ENCODE measurements around the gene PPP2R3B. TPM values are rescaled to one million over a fixed set of nuclear protein-coding genes. Genes with fewer than 3 reads are reported as not detected.

The PPP2R3B gene
- polyA plus RNA-seq, 1 donor from 2014 or later: 41.7 TPM

- H3K9ac ChIP-seq (ENCODE audit: low read length): no peak overlapping the region
- H3F3A ChIP-seq (ENCODE audit: insufficient read depth, low read length, poor library complexity, severe bottlenecking): no peaks in the 10 kb centered on the region
- H3K4me2 ChIP-seq (ENCODE audit: low read length): no peak overlapping the region
- H3K27ac ChIP-seq (ENCODE audit: low read length): no peak overlapping the region
- no peaks in the 10 kb centered on the region for H3K36me3 ChIP-seq (ENCODE audit: insufficient read depth, low read length)
- H3K79me2 ChIP-seq (replicated peaks; ENCODE audit: insufficient read depth, low read length): no peaks in the 10 kb centered on the region
- no peak overlapping the region for H3K4me3 ChIP-seq (ENCODE audit: low read length)
- peaks cover 8% of the 10 kb centered on the region for H3K9me3 ChIP-seq (ENCODE audit: low read length)
- H4K20me1 ChIP-seq (ENCODE audit: insufficient read depth): no peaks in the 10 kb centered on the region
- no peak overlapping the region for H2AFZ ChIP-seq (ENCODE audit: low read depth, low read length)
- no peaks in the 10 kb centered on the region for H3K9me2 ChIP-seq (ENCODE audit: insufficient read depth, low read length)
- TF ChIP-seq EP300 (conservative IDR thresholded peaks at IDR 0.05; ENCODE audit: poor library complexity, severe bottlenecking): no peak
- TF ChIP-seq EZH2 (IDR thresholded peaks at IDR 0.05; ENCODE audit: borderline replicate concordance, insufficient read depth, low read length, poor library complexity, severe bottlenecking): no peak
- TF ChIP-seq TAF1 (IDR thresholded peaks at IDR 0.05; ENCODE audit: low read depth): no peak
- TF ChIP-seq RAD21 (conservative IDR thresholded peaks at IDR 0.05): no peak
- no peak for TF ChIP-seq SMC3 (conservative IDR thresholded peaks at IDR 0.05; ENCODE audit: poor library complexity)
- no peak for TF ChIP-seq MXI1 (conservative IDR thresholded peaks at IDR 0.05; ENCODE audit: poor library complexity, severe bottlenecking)
- peaks cover 10% of the 10 kb centered on the region for H3K27me3 ChIP-seq (ENCODE audit: insufficient read depth, low read depth, low read length)
These were observed 18.8 kb downstream of the PPP2R3B start for GRCh38 chrX:367866-368265.

DNA sequence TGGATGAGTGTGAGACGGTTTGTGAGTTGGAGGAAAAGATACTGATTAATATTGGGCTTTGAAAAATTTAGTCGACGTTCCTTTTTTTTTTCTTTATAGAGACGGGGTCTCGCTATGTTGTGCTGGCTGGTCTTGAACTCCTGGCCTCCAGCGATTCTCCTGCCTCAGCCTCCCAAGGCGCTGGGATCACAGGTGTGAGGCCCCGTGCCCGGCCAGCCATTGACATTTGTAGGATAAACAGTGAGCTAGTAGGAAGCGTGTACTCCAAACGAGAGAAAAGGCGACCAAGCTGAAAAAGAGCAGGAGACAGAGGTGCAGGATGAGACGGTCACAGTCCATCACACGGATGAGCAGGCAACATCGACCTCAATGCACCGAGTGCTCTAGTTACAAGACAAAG lies 19.4 kb downstream of the PPP2R3B start:
- no peaks in the 10 kb centered on the region for H3F3A ChIP-seq (ENCODE audit: insufficient read depth, low read length, poor library complexity, severe bottlenecking)
- H3K9ac ChIP-seq (ENCODE audit: low read length): no peak overlapping the region
- H3K27me3 ChIP-seq (ENCODE audit: insufficient read depth, low read depth, low read length): peaks cover 5% of the 10 kb centered on the region
- H3K36me3 ChIP-seq (ENCODE audit: insufficient read depth, low read length): no peaks in the 10 kb centered on the region
- H3K79me2 ChIP-seq (replicated peaks; ENCODE audit: insufficient read depth, low read length): no peaks in the 10 kb centered on the region
- H2AFZ ChIP-seq (ENCODE audit: low read depth, low read length): no peak overlapping the region
- peaks cover 8% of the 10 kb centered on the region for H3K9me3 ChIP-seq (ENCODE audit: low read length)
- no peaks in the 10 kb centered on the region for H4K20me1 ChIP-seq (ENCODE audit: insufficient read depth)
- H3K4me2 ChIP-seq (ENCODE audit: low read length): no peak overlapping the region
- H3K27ac ChIP-seq (ENCODE audit: low read length): no peak overlapping the region
- no peaks in the 10 kb centered on the region for H3K9me2 ChIP-seq (ENCODE audit: insufficient read depth, low read length)
- H3K4me3 ChIP-seq (ENCODE audit: low read length): no peak overlapping the region
- no peak for TF ChIP-seq SMC3 (conservative IDR thresholded peaks at IDR 0.05; ENCODE audit: poor library complexity)
- no peak for TF ChIP-seq CTCF (IDR thresholded peaks at IDR 0.05; ENCODE audit: poor library complexity, severe bottlenecking)
- TF ChIP-seq EP300 (conservative IDR thresholded peaks at IDR 0.05; ENCODE audit: poor library complexity, severe bottlenecking): no peak
- TF ChIP-seq POLR2AphosphoS5 (IDR thresholded peaks at IDR 0.05): no peak
- TF ChIP-seq, protein P1, sequence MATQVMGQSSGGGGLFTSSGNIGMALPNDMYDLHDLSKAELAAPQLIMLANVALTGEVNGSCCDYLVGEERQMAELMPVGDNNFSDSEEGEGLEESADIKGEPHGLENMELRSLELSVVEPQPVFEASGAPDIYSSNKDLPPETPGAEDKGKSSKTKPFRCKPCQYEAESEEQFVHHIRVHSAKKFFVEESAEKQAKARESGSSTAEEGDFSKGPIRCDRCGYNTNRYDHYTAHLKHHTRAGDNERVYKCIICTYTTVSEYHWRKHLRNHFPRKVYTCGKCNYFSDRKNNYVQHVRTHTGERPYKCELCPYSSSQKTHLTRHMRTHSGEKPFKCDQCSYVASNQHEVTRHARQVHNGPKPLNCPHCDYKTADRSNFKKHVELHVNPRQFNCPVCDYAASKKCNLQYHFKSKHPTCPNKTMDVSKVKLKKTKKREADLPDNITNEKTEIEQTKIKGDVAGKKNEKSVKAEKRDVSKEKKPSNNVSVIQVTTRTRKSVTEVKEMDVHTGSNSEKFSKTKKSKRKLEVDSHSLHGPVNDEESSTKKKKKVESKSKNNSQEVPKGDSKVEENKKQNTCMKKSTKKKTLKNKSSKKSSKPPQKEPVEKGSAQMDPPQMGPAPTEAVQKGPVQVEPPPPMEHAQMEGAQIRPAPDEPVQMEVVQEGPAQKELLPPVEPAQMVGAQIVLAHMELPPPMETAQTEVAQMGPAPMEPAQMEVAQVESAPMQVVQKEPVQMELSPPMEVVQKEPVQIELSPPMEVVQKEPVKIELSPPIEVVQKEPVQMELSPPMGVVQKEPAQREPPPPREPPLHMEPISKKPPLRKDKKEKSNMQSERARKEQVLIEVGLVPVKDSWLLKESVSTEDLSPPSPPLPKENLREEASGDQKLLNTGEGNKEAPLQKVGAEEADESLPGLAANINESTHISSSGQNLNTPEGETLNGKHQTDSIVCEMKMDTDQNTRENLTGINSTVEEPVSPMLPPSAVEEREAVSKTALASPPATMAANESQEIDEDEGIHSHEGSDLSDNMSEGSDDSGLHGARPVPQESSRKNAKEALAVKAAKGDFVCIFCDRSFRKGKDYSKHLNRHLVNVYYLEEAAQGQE (IDR thresholded peaks at IDR 0.05; ENCODE audit: borderline replicate concordance): no peak
- TF ChIP-seq EZH2 (IDR thresholded peaks at IDR 0.05; ENCODE audit: borderline replicate concordance, insufficient read depth, low read length, poor library complexity, severe bottlenecking): no peak
- TF ChIP-seq RAD21 (conservative IDR thresholded peaks at IDR 0.05): no peak
- TF ChIP-seq TAF1 (IDR thresholded peaks at IDR 0.05; ENCODE audit: low read depth): no peak
- no peak for TF ChIP-seq MXI1 (conservative IDR thresholded peaks at IDR 0.05; ENCODE audit: poor library complexity, severe bottlenecking)

All from neural cell (in vitro differentiated cells).